Astrocyte (in vitro differentiated cells and primary cell): ENCODE measurements around the gene MAGI1.

Experiments
- CTCF ChIP-seq: IDR thresholded peaks from 2 replicates; pipeline ENCODE4 v1.5.1; 2011; ENCODE audit warnings: low read depth, mild to moderate bottlenecking, inconsistent platforms, low read length, moderate library complexity; ENCODE audit not compliant: insufficient read depth
- EZH2 ChIP-seq: IDR thresholded peaks from 2 replicates; pipeline ENCODE4 v1.6.1; 2012; ENCODE audit warnings: mild to moderate bottlenecking, low read length, inconsistent platforms; ENCODE audit not compliant: insufficient read depth

- TF ChIP-seq CTCF (no peak), EZH2 (no peak)
Observed at GRCh38 chr3:65556934-65557577, 481.7 kb downstream of the MAGI1 start.
